ENCODE results near the gene SUPT4H1.

The SUPT4H1 gene

DNA sequence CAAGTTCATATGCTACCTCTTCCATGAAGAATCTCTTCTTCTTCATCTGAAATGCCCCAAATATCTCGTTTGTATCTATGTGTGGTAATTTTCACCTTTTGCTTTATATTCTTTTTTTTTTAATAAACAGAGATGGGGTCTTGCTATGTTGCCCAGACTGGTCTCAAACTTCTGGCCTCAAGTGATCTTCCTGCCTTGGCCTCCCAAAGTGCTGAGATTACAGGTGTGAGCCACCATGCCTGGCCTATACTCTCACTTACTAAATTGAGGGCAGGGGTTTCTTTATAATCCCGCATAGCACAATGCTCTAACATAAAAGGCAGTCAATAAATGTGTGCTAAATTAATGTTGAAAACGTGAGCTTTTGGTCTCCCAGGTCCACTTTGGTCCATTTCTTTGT is 34.7 kb upstream of the SUPT4H1 start:
- H3K14ac ChIP-seq (ENCODE audit: low read length in 2 of 2): no peak overlapping the region
- no peak overlapping the region for H4K91ac ChIP-seq (ENCODE audit: low read length)
- DNase-seq: no peak
- H3K9me3 ChIP-seq (ENCODE audit: control insufficient read depth, low read length): no peaks in the 10 kb centered on the region
- H4K8ac ChIP-seq (ENCODE audit: low read length): no peak overlapping the region
- no peak overlapping the region for H3K23ac ChIP-seq (ENCODE audit: low read length in 2 of 2)
- H2BK12ac ChIP-seq (ENCODE audit: low read length in 2 of 2): no peak overlapping the region
- WGBS: 85% methylated on average over 2 of the region's 3 CpGs
- H3K36me3 ChIP-seq (ENCODE audit: control insufficient read depth in 1 of 2, insufficient read depth in 2 of 2, low read depth in 1 of 2, low read length in 2 of 2): no peaks in the 10 kb centered on the region
- H2BK5ac ChIP-seq (ENCODE audit: low read depth, low read length, poor library complexity, severe bottlenecking): no peak overlapping the region
- peaks cover 24 to 52% of the 10 kb centered on the region in 2 experiments for H3K27me3 ChIP-seq (ENCODE audit: control insufficient read depth in 1 of 2, insufficient read depth in 1 of 2, low read length in 2 of 2)
- no peak overlapping the region for H2AFZ ChIP-seq (ENCODE audit: low read depth, low read length)
- no peak overlapping the region for H3K4ac ChIP-seq (ENCODE audit: low read depth in 1 of 2, low read length in 2 of 2)
- no peak overlapping the region for H3K4me2 ChIP-seq (ENCODE audit: low read length, poor library complexity, severe bottlenecking)
- no peak overlapping the region for H3K18ac ChIP-seq (ENCODE audit: low read depth in 1 of 2, low read length in 2 of 2)
- no peaks in the 10 kb centered on the region for H3K79me1 ChIP-seq (replicated peaks; ENCODE audit: low read length, poor library complexity, severe bottlenecking)
- H2BK15ac ChIP-seq (ENCODE audit: low read depth, poor library complexity, severe bottlenecking): no peak overlapping the region
- no peak overlapping the region for H2BK120ac ChIP-seq (ENCODE audit: low read depth, low read length)
- H3K9ac ChIP-seq (ENCODE audit: low read length): no peak overlapping the region
- no peak overlapping the region for H2AK5ac ChIP-seq (ENCODE audit: low read length, severe bottlenecking)
- no peak overlapping the region for H3K27ac ChIP-seq (ENCODE audit: low read length, poor library complexity, severe bottlenecking)
- no peak overlapping the region for H3K4me3 ChIP-seq (ENCODE audit: insufficient read depth in 1 of 2, low read depth in 1 of 2, low read length in 2 of 2)
- peaks cover 8% of the 10 kb centered on the region for H3K4me1 ChIP-seq (ENCODE audit: control insufficient read depth, insufficient read depth, low read depth, low read length)

DNA sequence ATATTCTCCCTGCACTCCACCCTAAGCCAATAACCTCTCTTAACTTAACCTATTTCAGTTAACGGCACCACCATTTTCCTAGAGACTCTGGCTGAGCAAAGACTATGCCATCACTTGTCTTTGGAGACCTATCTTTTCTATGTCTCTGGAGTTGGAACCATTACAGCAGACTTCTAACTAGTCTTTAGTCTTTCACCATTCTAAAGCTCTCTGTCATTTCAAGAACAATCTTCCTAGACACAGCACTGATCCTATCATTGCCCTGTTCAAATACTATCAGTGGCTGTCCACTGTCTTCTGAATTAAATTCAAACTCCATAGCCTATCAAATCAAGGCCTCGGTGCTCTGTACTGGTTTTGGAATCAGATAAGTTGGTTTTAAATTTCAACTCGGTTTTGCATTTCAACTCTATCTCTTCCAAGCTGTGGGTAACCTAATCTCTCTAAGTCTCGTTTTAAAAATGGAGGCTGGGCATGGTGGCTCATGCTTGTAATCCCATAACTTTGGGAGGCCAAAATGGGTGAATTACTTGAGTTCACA is 33.4 kb upstream of the SUPT4H1 start:
- no peaks in the 10 kb centered on the region for H3K36me3 ChIP-seq (ENCODE audit: control insufficient read depth in 1 of 2, insufficient read depth in 2 of 2, low read depth in 1 of 2, low read length in 2 of 2)

DNA sequence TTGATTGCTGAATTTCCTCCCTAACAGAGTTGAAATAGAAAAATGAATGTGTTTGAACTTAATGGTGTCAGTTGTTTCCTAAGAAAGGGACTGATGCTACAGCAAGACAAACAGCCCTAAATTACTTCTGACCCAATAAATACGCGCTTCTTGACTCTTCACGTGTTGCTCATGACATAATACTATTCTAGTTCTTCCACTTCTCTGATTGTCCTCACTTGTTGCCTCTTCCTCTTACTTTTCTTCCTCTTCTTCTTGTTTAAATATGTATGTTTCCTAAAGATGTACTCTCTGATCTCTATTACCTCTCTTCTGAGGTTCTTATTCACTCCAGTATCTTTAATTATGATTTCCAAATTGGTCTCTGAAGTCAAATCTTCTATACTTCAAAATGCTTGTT is 32.9 kb upstream of the SUPT4H1 start:
- no peak overlapping the region for H4K8ac ChIP-seq (ENCODE audit: low read length)
- no peak overlapping the region for H3K4ac ChIP-seq (ENCODE audit: low read depth in 1 of 2, low read length in 2 of 2)
- no peak overlapping the region for H3K14ac ChIP-seq (ENCODE audit: low read length in 2 of 2)
- H3K9ac ChIP-seq (ENCODE audit: low read length): no peak overlapping the region
- no peak overlapping the region for H2BK120ac ChIP-seq (ENCODE audit: low read depth, low read length)
- H3K27me3 ChIP-seq (ENCODE audit: control insufficient read depth in 1 of 2, insufficient read depth in 1 of 2, low read length in 2 of 2): peaks cover 24 to 36% of the 10 kb centered on the region in 2 experiments
- no peak overlapping the region for H3K18ac ChIP-seq (ENCODE audit: low read depth in 1 of 2, low read length in 2 of 2)
- no peak overlapping the region for H2AFZ ChIP-seq (ENCODE audit: low read depth, low read length)
- no peak overlapping the region for H4K91ac ChIP-seq (ENCODE audit: low read length)
- no CpG with 5 or more reads among the region's 3 CpGs for WGBS
- H3K9me3 ChIP-seq (ENCODE audit: control insufficient read depth, low read length): no peaks in the 10 kb centered on the region
- no peak overlapping the region for H3K4me3 ChIP-seq (ENCODE audit: insufficient read depth in 1 of 2, low read depth in 1 of 2, low read length in 2 of 2)
- no peak for DNase-seq
- no peak overlapping the region for H2AK5ac ChIP-seq (ENCODE audit: low read length, severe bottlenecking)
- H3K27ac ChIP-seq (ENCODE audit: low read length, poor library complexity, severe bottlenecking): no peak overlapping the region
- peaks cover 7% of the 10 kb centered on the region for H3K4me1 ChIP-seq (ENCODE audit: control insufficient read depth, insufficient read depth, low read depth, low read length)
- no peak overlapping the region for H3K23ac ChIP-seq (ENCODE audit: low read length in 2 of 2)
- H3K4me2 ChIP-seq (ENCODE audit: low read length, poor library complexity, severe bottlenecking): no peak overlapping the region
- no peak overlapping the region for H2BK5ac ChIP-seq (ENCODE audit: low read depth, low read length, poor library complexity, severe bottlenecking)
- H3K79me1 ChIP-seq (replicated peaks; ENCODE audit: low read length, poor library complexity, severe bottlenecking): no peaks in the 10 kb centered on the region
- H2BK12ac ChIP-seq (ENCODE audit: low read length in 2 of 2): no peak overlapping the region
- no peaks in the 10 kb centered on the region for H3K36me3 ChIP-seq (ENCODE audit: control insufficient read depth in 1 of 2, insufficient read depth in 2 of 2, low read depth in 1 of 2, low read length in 2 of 2)
- H2BK15ac ChIP-seq (ENCODE audit: low read depth, poor library complexity, severe bottlenecking): no peak overlapping the region

More for the DNA sequence above, 33.4 kb upstream of the SUPT4H1 start:
- no peak overlapping the region for H3K9ac ChIP-seq (ENCODE audit: low read length)
- H3K4me3 ChIP-seq (ENCODE audit: insufficient read depth in 1 of 2, low read depth in 1 of 2, low read length in 2 of 2): no peak overlapping the region
- H3K4me2 ChIP-seq (ENCODE audit: low read length, poor library complexity, severe bottlenecking): no peak overlapping the region
- H2AFZ ChIP-seq (ENCODE audit: low read depth, low read length): no peak overlapping the region
- no peak overlapping the region for H2AK5ac ChIP-seq (ENCODE audit: low read length, severe bottlenecking)
- no peak overlapping the region for H3K27ac ChIP-seq (ENCODE audit: low read length, poor library complexity, severe bottlenecking)
- no peak for DNase-seq
- no peak overlapping the region for H4K91ac ChIP-seq (ENCODE audit: low read length)
- H2BK15ac ChIP-seq (ENCODE audit: low read depth, poor library complexity, severe bottlenecking): no peak overlapping the region
- H3K14ac ChIP-seq (ENCODE audit: low read length in 2 of 2): no peak overlapping the region
- no peaks in the 10 kb centered on the region for H3K79me1 ChIP-seq (replicated peaks; ENCODE audit: low read length, poor library complexity, severe bottlenecking)
- H3K9me3 ChIP-seq (ENCODE audit: control insufficient read depth, low read length): no peaks in the 10 kb centered on the region
- H2BK120ac ChIP-seq (ENCODE audit: low read depth, low read length): no peak overlapping the region
- no peak overlapping the region for H2BK5ac ChIP-seq (ENCODE audit: low read depth, low read length, poor library complexity, severe bottlenecking)
- 67% methylated on average over 2 of the region's 4 CpGs for WGBS
- H3K27me3 ChIP-seq (ENCODE audit: control insufficient read depth in 1 of 2, insufficient read depth in 1 of 2, low read length in 2 of 2): peaks cover 24 to 41% of the 10 kb centered on the region in 2 experiments
- H3K4me1 ChIP-seq (ENCODE audit: control insufficient read depth, insufficient read depth, low read depth, low read length): peaks cover 7% of the 10 kb centered on the region
- no peak overlapping the region for H2BK12ac ChIP-seq (ENCODE audit: low read length in 2 of 2)
- no peak overlapping the region for H3K18ac ChIP-seq (ENCODE audit: low read depth in 1 of 2, low read length in 2 of 2)
- no peak overlapping the region for H3K23ac ChIP-seq (ENCODE audit: low read length in 2 of 2)
- no peak overlapping the region for H4K8ac ChIP-seq (ENCODE audit: low read length)
- no peak overlapping the region for H3K4ac ChIP-seq (ENCODE audit: low read depth in 1 of 2, low read length in 2 of 2)

DNA sequence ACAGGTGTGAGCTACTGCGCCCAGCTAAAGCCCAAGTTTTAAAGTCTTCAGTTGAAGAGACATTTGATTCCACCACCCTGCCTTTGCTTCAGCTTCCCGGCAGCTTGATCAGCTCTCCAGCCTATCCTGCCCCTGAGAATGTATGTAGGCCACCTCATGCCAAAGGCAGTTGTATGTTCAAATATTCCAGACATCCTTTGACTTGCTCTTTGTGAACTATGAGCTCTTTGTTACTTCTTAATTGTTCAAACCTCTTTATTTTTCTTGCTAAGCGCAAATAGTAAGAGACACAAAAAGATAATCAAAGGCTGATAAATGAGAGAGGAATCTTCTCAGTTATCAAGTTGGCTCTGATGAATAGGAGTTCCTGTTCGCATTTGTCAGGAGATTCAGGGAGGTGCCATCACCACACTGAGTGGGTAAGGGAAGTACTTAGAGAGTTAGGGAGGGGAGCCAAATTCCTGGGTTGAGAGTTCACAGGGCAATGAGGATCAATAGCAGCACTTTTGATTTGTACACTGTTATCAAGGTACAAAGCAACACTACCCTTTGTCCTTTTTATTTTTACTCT is 32.0 kb upstream of the SUPT4H1 start:
- peaks cover 27 to 33% of the 10 kb centered on the region in 2 experiments for H3K27me3 ChIP-seq (ENCODE audit: control insufficient read depth in 1 of 2, insufficient read depth in 1 of 2, low read length in 2 of 2)
- H3K4ac ChIP-seq (ENCODE audit: low read depth in 1 of 2, low read length in 2 of 2): no peak overlapping the region
- peaks cover 7% of the 10 kb centered on the region for H3K4me1 ChIP-seq (ENCODE audit: control insufficient read depth, insufficient read depth, low read depth, low read length)
- no peaks in the 10 kb centered on the region for H3K36me3 ChIP-seq (ENCODE audit: control insufficient read depth in 1 of 2, insufficient read depth in 2 of 2, low read depth in 1 of 2, low read length in 2 of 2)
- H4K91ac ChIP-seq (ENCODE audit: low read length): no peak overlapping the region
- no peak overlapping the region for H2BK15ac ChIP-seq (ENCODE audit: low read depth, poor library complexity, severe bottlenecking)
- H3K9ac ChIP-seq (ENCODE audit: low read length): no peak overlapping the region
- no peak overlapping the region for H2AK5ac ChIP-seq (ENCODE audit: low read length, severe bottlenecking)
- no peak overlapping the region for H2BK12ac ChIP-seq (ENCODE audit: low read length in 2 of 2)
- H2BK5ac ChIP-seq (ENCODE audit: low read depth, low read length, poor library complexity, severe bottlenecking): no peak overlapping the region
- no peak overlapping the region for H2BK120ac ChIP-seq (ENCODE audit: low read depth, low read length)
- no peak overlapping the region for H3K27ac ChIP-seq (ENCODE audit: low read length, poor library complexity, severe bottlenecking)
- H3K4me2 ChIP-seq (ENCODE audit: low read length, poor library complexity, severe bottlenecking): no peak overlapping the region
- H3K14ac ChIP-seq (ENCODE audit: low read length in 2 of 2): no peak overlapping the region
- no peak overlapping the region for H3K4me3 ChIP-seq (ENCODE audit: insufficient read depth in 1 of 2, low read depth in 1 of 2, low read length in 2 of 2)
- no peak overlapping the region for H4K8ac ChIP-seq (ENCODE audit: low read length)
- no peak overlapping the region for H3K18ac ChIP-seq (ENCODE audit: low read depth in 1 of 2, low read length in 2 of 2)
- H3K79me1 ChIP-seq (replicated peaks; ENCODE audit: low read length, poor library complexity, severe bottlenecking): no peaks in the 10 kb centered on the region
- no peak overlapping the region for H3K23ac ChIP-seq (ENCODE audit: low read length in 2 of 2)
- WGBS: 79% methylated on average over 4 of the region's 4 CpGs
- no peak for DNase-seq
- H2AFZ ChIP-seq (ENCODE audit: low read depth, low read length): no peak overlapping the region
- H3K9me3 ChIP-seq (ENCODE audit: control insufficient read depth, low read length): no peaks in the 10 kb centered on the region

Measured in mesenchymal stem cell (in vitro differentiated cells and primary cell).